HG03066 (cell line): ENCODE data around the gene XPO4.
A peak's percentile ranks its signal among the peaks of the same experiment; 100 is the strongest.
"Not testable (repeated sequence)": the region's sequence is repeated elsewhere in the genome, so short reads cannot be mapped to it uniquely, and the experiment has no call there.

Experiments used
- ATAC-seq: cut with Tn5 transposase; IDR thresholded peaks from one replicate; pipeline ENCODE4 v1.9.1; 2021; ENCODE audit warnings: low read depth; ENCODE audit not compliant: unreplicated experiment

XPO4 gene

GRCh38 chr13:20902438-20903163 is at the start of gene XPO4:
XPO4 (minus strand) TSS chr13:20902746; CDS start chr13:20902738, 8 bp downstream.
- ATAC-seq, result peak; percentile 87

DNA sequence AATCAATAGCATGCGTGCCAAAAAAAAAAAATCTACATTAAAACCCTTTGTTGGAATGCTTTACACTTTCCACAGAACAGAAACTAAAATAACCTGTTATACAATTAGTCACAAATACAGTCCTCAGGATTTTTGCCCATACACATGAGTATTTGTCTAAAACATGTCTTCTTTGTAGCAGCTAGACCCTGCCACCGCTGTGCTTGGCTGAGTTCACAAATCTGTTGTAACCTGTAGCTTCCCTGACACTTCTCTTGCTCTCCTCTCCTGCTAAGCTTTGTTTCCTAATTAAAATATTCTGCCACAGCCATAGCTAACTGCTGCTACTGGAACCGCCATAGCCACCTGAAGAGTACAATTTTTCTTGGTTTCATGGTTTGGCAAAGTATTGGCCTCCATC is 45.5 kb upstream of the XPO4 start:
- ATAC-seq, result not testable (repeated sequence)

- ATAC-seq, result no peak
These were observed 43.4 kb upstream of the XPO4 start for GRCh38 chr13:20945952-20946383.

DNA sequence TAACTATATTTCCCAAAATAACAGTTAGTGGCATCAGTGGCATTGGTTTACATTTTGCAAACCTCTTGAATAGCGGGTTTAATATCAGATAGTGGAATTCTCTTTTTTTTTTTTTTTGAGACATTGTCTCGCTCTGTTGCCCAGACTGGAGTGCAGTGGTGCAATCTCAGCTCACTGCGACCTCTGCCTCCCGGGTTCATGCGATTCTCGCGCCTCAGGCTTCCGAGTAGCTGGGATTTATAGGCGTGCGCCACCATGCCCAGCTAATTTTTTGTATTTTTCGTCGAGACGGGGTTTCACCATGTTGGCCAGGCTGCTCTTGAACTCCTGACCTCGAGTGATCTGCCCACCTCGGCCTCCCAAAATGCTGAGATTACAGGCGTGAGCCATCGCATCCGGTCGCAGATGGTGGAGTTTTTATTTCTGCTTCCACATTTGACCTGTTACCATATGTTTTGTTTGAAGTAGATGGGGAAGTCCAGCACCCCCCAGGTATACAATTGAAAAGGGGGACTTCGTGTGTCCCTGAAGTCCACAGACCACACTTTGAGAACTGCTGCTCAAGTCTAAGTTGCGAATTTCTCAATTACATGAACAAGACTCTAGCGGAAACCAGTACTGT is 40.5 kb upstream of the XPO4 start:
- ATAC-seq, result no peak

GRCh38 chr13:20940511-20940910 is 38.0 kb upstream of the XPO4 start:
- not testable (repeated sequence) for ATAC-seq

DNA sequence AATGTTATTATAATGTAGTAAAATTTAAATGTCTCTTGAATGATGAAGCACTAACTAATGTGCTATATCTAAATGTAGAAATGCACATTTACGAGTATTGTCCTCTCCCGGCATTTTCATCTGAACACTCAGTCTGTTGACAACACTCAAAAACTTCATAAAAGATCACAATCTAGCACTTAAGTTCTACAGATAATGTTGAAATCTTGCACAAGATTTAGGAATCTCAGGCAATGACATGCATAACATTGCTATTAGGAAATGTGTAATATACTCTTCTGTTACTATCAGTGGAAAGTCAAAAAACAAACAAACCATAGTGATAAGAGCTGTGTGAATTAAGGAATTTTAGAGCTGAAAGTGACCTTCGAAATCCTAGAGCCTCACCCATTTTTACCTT is 37.5 kb upstream of the XPO4 start:
- ATAC-seq, result no peak

DNA sequence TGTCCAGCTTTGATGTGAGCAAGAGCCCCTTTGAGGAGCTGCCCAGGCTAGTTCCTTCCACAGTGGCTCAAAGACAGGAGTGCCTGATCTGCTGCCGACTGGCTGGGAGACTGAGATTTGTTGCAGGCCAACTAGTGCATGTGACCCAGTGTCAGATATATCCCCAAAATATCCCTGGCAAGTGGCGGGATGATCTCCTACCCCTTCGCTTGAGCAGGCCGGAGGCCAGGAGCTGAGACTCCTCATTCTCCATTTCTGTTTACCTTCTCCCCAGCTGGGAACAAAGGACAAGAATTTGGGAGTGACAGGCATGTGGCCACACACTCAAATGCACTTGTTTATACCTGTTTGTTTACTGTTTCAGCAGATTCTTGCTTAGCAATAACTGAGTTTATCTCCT is 37.1 kb upstream of the XPO4 start:
- ATAC-seq, result no peak

DNA sequence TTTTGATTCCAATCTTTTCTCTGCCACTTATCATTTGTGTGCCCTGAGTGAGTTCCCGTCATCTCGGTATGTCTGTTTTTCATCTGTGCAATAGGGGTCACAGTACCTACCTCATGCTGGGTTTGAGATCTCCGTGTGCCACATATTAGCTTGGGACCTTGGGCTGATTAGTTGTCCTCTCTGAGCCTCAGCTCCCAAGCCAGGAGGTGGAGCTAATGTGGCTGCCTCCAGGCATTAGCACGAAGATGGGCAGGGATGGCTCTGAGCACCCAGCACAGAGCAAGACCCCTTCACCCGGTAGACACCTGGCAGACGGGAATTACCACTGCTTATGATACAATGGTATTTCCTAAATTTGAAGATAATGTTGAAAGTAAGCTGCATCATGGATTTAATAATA is 35.8 kb upstream of the XPO4 start:
- ATAC-seq, result no peak

GRCh38 chr13:20927596-20928257 is 25.2 kb upstream of the XPO4 start:
- no peak for ATAC-seq

DNA sequence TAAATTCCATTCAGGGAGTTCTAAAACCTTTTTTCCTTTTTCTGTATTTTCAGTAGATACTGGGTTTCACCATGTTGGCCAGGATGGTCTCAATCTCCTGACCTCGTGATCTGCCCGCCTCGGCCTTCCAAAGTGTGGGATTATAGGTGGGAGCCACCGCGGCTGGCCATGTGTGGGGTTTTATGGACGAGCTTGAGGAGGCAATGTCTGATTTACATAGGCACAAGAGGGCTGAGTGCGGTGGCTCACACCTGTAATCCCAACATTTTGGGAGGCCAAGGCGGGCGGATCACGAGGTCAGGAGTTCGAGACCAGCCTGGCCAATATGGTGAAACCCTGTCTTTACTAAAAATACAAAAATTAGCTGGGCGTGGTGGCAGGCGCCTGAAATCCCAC is 22.8 kb upstream of the XPO4 start:
- not testable (repeated sequence) for ATAC-seq

DNA sequence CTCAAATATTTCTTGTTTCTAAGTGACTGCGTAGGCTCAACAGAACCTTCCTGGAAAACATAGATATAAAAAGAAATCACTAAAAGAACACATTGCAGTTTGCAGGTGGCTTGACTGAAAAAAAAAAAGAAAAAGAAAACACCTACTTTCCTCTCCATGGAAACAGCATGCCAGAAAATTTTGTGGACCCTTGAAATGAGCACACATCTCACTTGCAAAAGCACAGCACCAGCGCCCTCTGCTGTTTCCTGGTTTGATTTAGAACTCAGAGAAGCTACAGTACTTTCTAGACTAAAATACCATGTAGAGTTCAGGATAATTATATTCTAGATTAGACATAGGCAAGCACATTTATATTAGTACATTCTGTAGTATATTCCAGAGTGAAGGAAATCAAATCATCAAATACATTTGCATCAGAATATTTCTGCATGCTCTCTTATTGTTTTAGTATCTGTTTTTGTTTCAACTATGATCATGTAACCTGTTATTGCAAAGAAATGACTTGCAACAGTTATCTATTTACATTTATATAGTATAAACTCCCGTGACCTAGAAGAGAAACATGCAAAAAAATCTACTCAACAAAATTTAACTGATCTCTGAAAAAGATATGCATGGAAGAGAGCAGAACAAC is 22.3 kb upstream of the XPO4 start:
- no peak for ATAC-seq

DNA sequence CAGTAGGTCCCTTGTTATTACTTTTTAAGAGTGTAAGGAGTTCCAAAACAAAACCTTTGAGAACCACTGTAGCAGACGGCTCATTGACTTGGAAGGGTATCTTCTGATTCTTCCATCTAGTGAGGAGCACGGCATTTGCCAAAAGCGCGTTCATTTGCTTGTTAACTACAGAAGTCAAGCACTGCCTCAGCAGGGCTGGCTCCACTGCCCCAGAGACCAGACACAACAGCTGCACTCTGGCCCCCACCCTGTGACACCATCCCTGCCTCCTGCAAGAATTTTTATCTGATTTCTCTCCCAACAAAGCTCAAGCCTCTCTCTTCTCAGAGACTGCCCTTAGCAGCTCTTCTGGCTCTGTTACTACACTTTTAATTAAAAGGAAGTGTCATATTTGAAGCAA is 20.7 kb upstream of the XPO4 start:
- ATAC-seq, result no peak

DNA sequence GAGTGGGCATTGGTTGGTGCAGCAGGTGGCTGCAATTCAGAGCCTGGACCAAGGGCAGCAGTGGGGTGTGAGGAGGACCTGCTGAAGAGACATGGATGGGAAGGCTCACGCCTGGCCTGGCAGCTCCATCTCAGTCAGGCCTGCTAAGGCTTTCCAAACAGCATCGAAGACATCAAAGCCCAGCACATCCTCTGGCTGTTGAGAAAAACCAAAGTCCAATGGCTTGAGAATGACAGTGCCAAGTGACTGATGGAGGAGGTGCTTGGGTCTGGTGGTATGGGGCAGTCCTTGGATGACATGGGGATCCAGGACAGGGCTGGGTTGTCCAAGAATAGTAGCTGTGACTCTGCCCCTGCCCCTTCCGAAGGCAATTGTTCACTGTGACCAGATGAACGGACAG is 19.0 kb upstream of the XPO4 start:
- ATAC-seq, result no peak

DNA sequence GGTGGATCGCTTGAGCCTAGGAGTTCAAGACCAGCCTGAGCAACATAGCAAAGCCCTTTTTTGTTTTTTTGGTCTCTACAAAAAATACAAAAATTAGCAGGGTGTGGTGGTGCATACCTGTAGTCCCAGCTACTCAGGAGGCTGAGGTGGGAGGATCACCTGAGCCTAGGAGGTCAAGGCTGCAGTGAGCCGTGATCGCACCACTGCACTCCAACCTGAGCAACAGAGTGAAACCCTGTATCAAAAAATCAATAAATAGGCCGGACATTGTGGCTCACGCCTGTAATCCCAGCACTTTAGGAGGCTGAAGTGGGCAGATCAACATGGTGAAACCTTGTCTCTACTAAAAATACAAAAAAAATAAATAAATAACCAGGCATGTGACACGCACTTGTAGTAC is 13.1 kb upstream of the XPO4 start:
- not testable (repeated sequence) for ATAC-seq

DNA sequence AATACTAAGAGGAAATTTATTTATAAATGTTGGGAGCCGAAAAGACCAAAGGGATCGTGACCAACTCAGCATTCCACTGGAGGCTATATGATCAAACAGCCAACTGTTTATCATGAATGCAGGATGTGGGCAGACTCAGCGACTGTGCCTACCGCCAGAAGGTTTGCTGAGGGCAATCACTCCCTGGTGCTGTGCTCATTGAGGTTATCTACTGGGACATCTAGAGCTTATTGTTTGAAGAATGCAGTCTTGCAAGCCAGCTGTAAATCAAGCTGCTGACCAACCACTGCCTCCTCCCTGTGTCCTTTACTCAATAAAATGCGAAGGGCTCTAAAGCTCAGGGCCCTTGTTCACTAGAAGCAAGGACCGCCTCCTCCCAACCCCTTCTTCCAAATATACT is 8.5 kb upstream of the XPO4 start:
- ATAC-seq, result no peak

- ATAC-seq, result no peak
These were observed 6.4 kb upstream of the XPO4 start for GRCh38 chr13:20908714-20909497.

GRCh38 chr13:20904908-20905307 is 2.4 kb upstream of the XPO4 start:
- ATAC-seq, result no peak

GRCh38 chr13:20903164-20903475 is 574 bp upstream of the XPO4 start:
- ATAC-seq, result no peak

DNA sequence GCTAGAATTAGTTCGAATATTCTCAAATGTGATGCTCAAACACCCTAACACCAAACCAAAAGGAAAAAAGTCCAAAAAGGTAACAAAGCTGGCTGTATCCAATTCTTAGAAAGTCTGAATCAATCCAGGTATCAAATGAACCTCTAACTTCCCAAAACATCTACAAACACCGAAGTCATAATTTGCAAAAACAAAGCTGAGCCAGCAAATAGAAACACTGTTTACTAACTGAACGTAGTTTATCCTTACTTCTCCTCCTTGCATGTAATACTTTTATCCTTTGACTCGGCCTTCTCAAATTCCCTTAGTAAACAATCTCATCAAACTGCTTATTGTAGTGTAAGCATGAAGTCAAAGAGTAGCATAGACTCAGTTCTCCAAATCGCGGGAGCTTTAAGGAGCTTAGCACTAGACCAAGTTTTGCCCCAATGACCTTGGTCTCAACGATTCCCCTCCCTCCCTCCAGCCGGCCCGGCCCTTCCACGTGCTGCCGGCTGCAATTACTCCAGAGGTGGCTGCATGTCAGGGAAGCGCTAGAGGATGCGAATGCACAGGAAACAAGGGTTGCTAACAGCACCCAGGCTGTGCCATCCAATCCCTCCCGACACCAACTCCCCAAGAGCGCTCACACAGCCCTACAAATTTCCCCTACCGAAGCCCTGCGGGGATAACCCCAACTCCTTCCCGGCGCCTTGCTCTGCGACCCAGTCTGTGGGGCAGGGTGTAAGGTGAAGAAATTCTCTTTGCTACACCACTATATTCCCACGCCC is 693 bp downstream of the XPO4 start:
- ATAC-seq, result peak; percentile 37

GRCh38 chr13:20894245-20894644 is 8.3 kb downstream of the XPO4 start:
- no peak for ATAC-seq
